ENCODE results near the gene MTMR10.

DNA sequence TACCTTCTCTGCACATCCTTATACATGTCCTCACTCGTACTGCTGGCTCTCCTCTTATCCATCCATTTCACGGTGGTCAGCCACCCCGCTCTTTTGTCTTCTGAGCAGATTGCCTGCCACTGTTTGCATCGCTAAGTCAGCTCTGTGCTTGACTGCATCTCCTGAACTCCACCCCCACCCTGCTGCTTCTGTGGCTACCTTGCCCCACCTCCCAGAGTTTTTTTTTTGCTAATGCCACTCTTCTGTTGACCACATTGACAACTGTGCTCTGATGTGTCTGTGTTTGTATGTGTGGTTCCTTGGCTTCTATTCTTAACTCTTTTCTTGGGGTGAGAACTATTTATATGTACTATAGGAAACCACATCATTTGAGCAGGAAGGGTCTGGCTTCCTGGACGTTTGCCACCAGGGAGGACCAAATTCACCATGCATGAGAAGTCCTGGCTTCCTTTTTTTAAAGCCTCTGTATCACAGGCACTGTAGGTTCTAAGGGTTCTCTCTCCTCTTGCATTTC is 12.8 kb upstream of the MTMR10 start:
- TF ChIP-seq, protein P1, sequence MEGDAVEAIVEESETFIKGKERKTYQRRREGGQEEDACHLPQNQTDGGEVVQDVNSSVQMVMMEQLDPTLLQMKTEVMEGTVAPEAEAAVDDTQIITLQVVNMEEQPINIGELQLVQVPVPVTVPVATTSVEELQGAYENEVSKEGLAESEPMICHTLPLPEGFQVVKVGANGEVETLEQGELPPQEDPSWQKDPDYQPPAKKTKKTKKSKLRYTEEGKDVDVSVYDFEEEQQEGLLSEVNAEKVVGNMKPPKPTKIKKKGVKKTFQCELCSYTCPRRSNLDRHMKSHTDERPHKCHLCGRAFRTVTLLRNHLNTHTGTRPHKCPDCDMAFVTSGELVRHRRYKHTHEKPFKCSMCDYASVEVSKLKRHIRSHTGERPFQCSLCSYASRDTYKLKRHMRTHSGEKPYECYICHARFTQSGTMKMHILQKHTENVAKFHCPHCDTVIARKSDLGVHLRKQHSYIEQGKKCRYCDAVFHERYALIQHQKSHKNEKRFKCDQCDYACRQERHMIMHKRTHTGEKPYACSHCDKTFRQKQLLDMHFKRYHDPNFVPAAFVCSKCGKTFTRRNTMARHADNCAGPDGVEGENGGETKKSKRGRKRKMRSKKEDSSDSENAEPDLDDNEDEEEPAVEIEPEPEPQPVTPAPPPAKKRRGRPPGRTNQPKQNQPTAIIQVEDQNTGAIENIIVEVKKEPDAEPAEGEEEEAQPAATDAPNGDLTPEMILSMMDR (IDR thresholded peaks at IDR 0.05; ENCODE audit: insufficient read depth, low read length): no peak
- no peak for TF ChIP-seq POLR2AphosphoS5 (IDR thresholded peaks at IDR 0.05; ENCODE audit: low read depth)
- TF ChIP-seq, protein P2, sequence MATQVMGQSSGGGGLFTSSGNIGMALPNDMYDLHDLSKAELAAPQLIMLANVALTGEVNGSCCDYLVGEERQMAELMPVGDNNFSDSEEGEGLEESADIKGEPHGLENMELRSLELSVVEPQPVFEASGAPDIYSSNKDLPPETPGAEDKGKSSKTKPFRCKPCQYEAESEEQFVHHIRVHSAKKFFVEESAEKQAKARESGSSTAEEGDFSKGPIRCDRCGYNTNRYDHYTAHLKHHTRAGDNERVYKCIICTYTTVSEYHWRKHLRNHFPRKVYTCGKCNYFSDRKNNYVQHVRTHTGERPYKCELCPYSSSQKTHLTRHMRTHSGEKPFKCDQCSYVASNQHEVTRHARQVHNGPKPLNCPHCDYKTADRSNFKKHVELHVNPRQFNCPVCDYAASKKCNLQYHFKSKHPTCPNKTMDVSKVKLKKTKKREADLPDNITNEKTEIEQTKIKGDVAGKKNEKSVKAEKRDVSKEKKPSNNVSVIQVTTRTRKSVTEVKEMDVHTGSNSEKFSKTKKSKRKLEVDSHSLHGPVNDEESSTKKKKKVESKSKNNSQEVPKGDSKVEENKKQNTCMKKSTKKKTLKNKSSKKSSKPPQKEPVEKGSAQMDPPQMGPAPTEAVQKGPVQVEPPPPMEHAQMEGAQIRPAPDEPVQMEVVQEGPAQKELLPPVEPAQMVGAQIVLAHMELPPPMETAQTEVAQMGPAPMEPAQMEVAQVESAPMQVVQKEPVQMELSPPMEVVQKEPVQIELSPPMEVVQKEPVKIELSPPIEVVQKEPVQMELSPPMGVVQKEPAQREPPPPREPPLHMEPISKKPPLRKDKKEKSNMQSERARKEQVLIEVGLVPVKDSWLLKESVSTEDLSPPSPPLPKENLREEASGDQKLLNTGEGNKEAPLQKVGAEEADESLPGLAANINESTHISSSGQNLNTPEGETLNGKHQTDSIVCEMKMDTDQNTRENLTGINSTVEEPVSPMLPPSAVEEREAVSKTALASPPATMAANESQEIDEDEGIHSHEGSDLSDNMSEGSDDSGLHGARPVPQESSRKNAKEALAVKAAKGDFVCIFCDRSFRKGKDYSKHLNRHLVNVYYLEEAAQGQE (IDR thresholded peaks at IDR 0.05; ENCODE audit: insufficient replicate concordance, low read depth): no peak

All from HL-60 (cell line).